C4-2B (cell line): ENCODE measurements around the gene RNF181.

Source experiments
- CTCF ChIP-seq: fragments of 450-650 bp; conservative IDR thresholded peaks from 2 replicates; pipeline ENCODE4 v1.5.1; 2017; ENCODE audit warnings: mild to moderate bottlenecking
- ZFX ChIP-seq: fragments of 450-650 bp; IDR thresholded peaks from 2 replicates; pipeline ENCODE4 v1.6.1; 2017

- TF ChIP-seq CTCF (no peak), ZFX (no peak)
Observed at GRCh38 chr2:85566265-85566664, 29.3 kb upstream of the RNF181 start.
